Endothelial cell of umbilical vein (primary cell): ENCODE results near the gene ADAMTS12. TPM values are rescaled to one million over a fixed set of nuclear protein-coding genes. Genes with fewer than 3 reads are reported as not detected.

Experiments
- BruUV-seq: library from RNA; stranded (reverse); fragments of 400-500 nt; replicated peaks from 2 replicates; lab custom pipeline; 2021; lab: Mats Ljungman, UMichigan
- CTCF ChIA-PET: fragments of 300-600, 350-600 bp; sonication (Branson Sonifier 250); formaldehyde crosslinking; loops from one replicate; lab custom pipeline; 2021; ENCODE audit warnings: antibody characterized with exemption, inconsistent platforms; lab: Charles Lee
- POLR2A ChIA-PET: fragments of 300-600, 350-600 bp; sonication (Branson Sonifier 250); formaldehyde crosslinking; loops from one replicate; lab custom pipeline; 2021; ENCODE audit warnings: antibody characterized with exemption, inconsistent platforms; lab: Charles Lee
- DNase-seq: peaks from one replicate; pipeline ENCODE4 v3.0.0-alpha.2; 2011; ENCODE audit warnings: low read depth, low spot score
- FAIRE-seq: peaks from 2 replicates; lab custom pipeline; 2011; peaks lifted over from hg19 to GRCh38; lab: Jason Lieb, UNC
- H2AFZ ChIP-seq: 2 replicates; pipeline ENCODE4 v1.6.0; 2012; ENCODE audit warnings: low read depth, low read length, control low read depth, inconsistent platforms
- H3K27ac ChIP-seq: 2 replicates; pipeline ENCODE4 v1.5.1; 2011; ENCODE audit warnings: low read depth, mild to moderate bottlenecking, control low read depth, low read length, moderate library complexity; ENCODE audit not compliant: insufficient read depth
- H3K27me3 ChIP-seq, 2 experiments: 2 replicates each; pipeline versions ENCODE4 v1.6.0 to v1.6.1; 2011; ENCODE audit warnings: low read length in 2 of 2, mixed read lengths in 1 of 2; ENCODE audit not compliant: control insufficient read depth in 2 of 2, insufficient read depth in 2 of 2
- H3K36me3 ChIP-seq, 2 experiments: 2 replicates in 1 of 2; 3 replicates in 1 of 2; pipeline ENCODE4 v1.5.1; 2011; ENCODE audit warnings: low read length in 2 of 2, mild to moderate bottlenecking in 1 of 2, moderate library complexity in 1 of 2; ENCODE audit not compliant: control insufficient read depth in 2 of 2, insufficient read depth in 2 of 2; ENCODE audit errors: extremely low read depth in 1 of 2
- H3K4me1 ChIP-seq: 3 replicates; pipeline ENCODE4 v1.5.1; 2011; ENCODE audit warnings: mild to moderate bottlenecking, low read length; ENCODE audit not compliant: control insufficient read depth, insufficient read depth; ENCODE audit errors: extremely low read depth
- H3K4me2 ChIP-seq: 2 replicates; pipeline ENCODE4 v1.6.1; 2011; ENCODE audit warnings: low read length, control low read depth, mixed read lengths; ENCODE audit not compliant: insufficient read depth
- H3K4me3 ChIP-seq, 3 experiments: fragments of 200-600 bp in 1 of 3; sonication (generic), shearing (Covaris generic) in 1 of 3; replicated peaks in 1 of 3; 2 replicates each; pipeline ENCODE4 v1.5.1; 2011 to 2016; ENCODE audit warnings: control low read depth in 3 of 3, low read length in 3 of 3, mild to moderate bottlenecking in 2 of 3, inconsistent platforms in 1 of 3, low read depth in 1 of 3, moderate library complexity in 1 of 3; ENCODE audit not compliant: insufficient read depth in 1 of 3
- H3K79me2 ChIP-seq: 2 replicates; pipeline ENCODE4 v1.6.0; 2012; ENCODE audit warnings: low read length, inconsistent platforms; ENCODE audit not compliant: control insufficient read depth, insufficient read depth
- H3K9ac ChIP-seq: replicated peaks from 2 replicates; pipeline ENCODE3; 2011; ENCODE audit warnings: low read length, control low read depth; ENCODE audit not compliant: insufficient read depth; ENCODE audit errors: extremely low read depth
- H3K9me1 ChIP-seq: replicated peaks from 3 replicates; pipeline ENCODE4 v1.6.0; 2011; ENCODE audit warnings: mild to moderate bottlenecking, low read length; ENCODE audit not compliant: control insufficient read depth, insufficient read depth; ENCODE audit errors: extremely low read depth
- H3K9me3 ChIP-seq: replicated peaks from 2 replicates; pipeline ENCODE4 v1.5.1; 2012; ENCODE audit warnings: low read length, inconsistent platforms; ENCODE audit not compliant: control insufficient read depth, insufficient read depth
- H4K20me1 ChIP-seq: replicated peaks from 2 replicates; pipeline ENCODE3; 2011; ENCODE audit warnings: mild to moderate bottlenecking, low read length; ENCODE audit not compliant: control insufficient read depth, insufficient read depth; ENCODE audit errors: extremely low read depth
- CTCF ChIP-seq, 2 donors: IDR thresholded peaks; 1 replicate in 1 of 2; 2 replicates in 1 of 2; pipeline ENCODE4 v1.5.1; 2011; ENCODE audit warnings: low read length in 2 of 2, mild to moderate bottlenecking in 2 of 2, moderate library complexity in 2 of 2, control low read depth in 1 of 2, inconsistent platforms in 1 of 2, low read depth in 1 of 2; ENCODE audit not compliant: insufficient read depth in 1 of 2; ENCODE audit errors: extremely low read depth in 1 of 2
- EZH2 ChIP-seq: IDR thresholded peaks from 2 replicates; pipeline ENCODE4 v1.6.1; 2012; ENCODE audit warnings: borderline replicate concordance, low read depth, mild to moderate bottlenecking, moderate library complexity, low read length, inconsistent platforms; ENCODE audit not compliant: severe bottlenecking
- FOS ChIP-seq: IDR thresholded peaks from 2 replicates; pipeline ENCODE4 v1.6.1; 2011; ENCODE audit warnings: mild to moderate bottlenecking, low read length, moderate library complexity, borderline replicate concordance; ENCODE audit not compliant: insufficient read depth
- GATA2 ChIP-seq: IDR thresholded peaks from 2 replicates; pipeline ENCODE4 v1.7.0; 2011; ENCODE audit warnings: low read depth, mild to moderate bottlenecking, moderate library complexity, mixed read lengths, low read length; ENCODE audit not compliant: insufficient read length, insufficient read depth
- JUN ChIP-seq: IDR thresholded peaks from 2 replicates; pipeline ENCODE4 v1.6.1; 2011; ENCODE audit warnings: borderline replicate concordance, low read depth; ENCODE audit not compliant: insufficient read length, insufficient read depth
- MAX ChIP-seq: IDR thresholded peaks from 2 replicates; pipeline ENCODE4 v1.6.1; 2011; ENCODE audit not compliant: insufficient read depth, insufficient read length
- MYC ChIP-seq: IDR thresholded peaks from one replicate; pipeline ENCODE4 v1.6.1; 2011; ENCODE audit warnings: mild to moderate bottlenecking, low read depth, low read length
- POLR2A ChIP-seq: IDR thresholded peaks from 2 replicates; pipeline ENCODE4 v1.6.1; 2012; ENCODE audit warnings: low read depth, mild to moderate bottlenecking, control low read depth, low read length
- POLR2AphosphoS5 ChIP-seq: IDR thresholded peaks from 2 replicates; pipeline ENCODE4 v1.6.1; 2012; ENCODE audit warnings: low read depth, mild to moderate bottlenecking, control low read depth, low read length, moderate library complexity; ENCODE audit not compliant: insufficient read depth
- dilution Hi-C: fragments of 300-500 bp; cut with MboI; formaldehyde crosslinking; loops from one replicate; pipeline ENCODE4 v1.15.0; 2019; ENCODE audit warnings: low sequenced_read_pairs; ENCODE audit not compliant: extremely low pct_ligation_motif_present
- intact Hi-C: fragments of 100-400 bp; cut with micrococcal nuclease; formaldehyde crosslinking; loops from one replicate; pipeline ENCODE4 v1.10.0; 2022
- polyA plus RNA-seq, 4 experiments: library from polyadenylated mRNA; depleted of rRNA in 3 of 4; stranded (reverse) in 3 of 4; unstranded in 1 of 4; fragments of >200 nt; gene quantifications; 2 replicates each; pipeline versions ENCODE4 v1.2.1 to v1.2.3, GENCODE V29; 2011 to 2012; ENCODE audit warnings: missing spikeins in 1 of 4
- total RNA-seq: library from RNA; stranded (reverse); gene quantifications from 2 replicates; pipeline ENCODE4 v1.2.3, GENCODE V29; 2021

ADAMTS12 gene
- total and polyA plus RNA-seq, 2 donors (not counting 3 experiments of a cell fraction or from before 2014, with no cell fraction given): 0.88 TPM; not detected in 1

- POLR2A ChIA-PET: no interaction called here
- Histone ChIP-seq H4K20me1 (no peaks in the 10 kb centered on the region), H3K79me2 (no peaks in the 10 kb centered on the region), H3K4me1 (no peaks in the 10 kb centered on the region), H2AFZ (no peak overlapping the region), H3K4me3 (no peak overlapping the region), H3K9ac (no peak overlapping the region), H3K9me1 (no peaks in the 10 kb centered on the region), H3K4me2 (no peak overlapping the region), H3K27me3 (no peaks in the 10 kb centered on the region), H3K9me3 (no peaks in the 10 kb centered on the region), H3K27ac (no peak overlapping the region), H3K36me3 (peaks cover 2 to 12% of the 10 kb centered on the region in 2 experiments)
- CTCF ChIA-PET: no interaction called here
- intact Hi-C loops: no loop called here
- TF ChIP-seq MAX (no peak), CTCF (IDR thresholded peaks at IDR 0.05; ENCODE audit: extremely low read depth in 1 of 2, insufficient read depth in 1 of 2, low read depth in 1 of 2, low read length in 2 of 2) (no peak), POLR2AphosphoS5 (no peak), POLR2A (no peak), FOS (no peak), GATA2 (no peak), MYC (no peak), EZH2 (no peak), JUN (no peak)
- no TSS peak for BruUV-seq
- dilution Hi-C loops: no loop called here
- FAIRE-seq (no peak), DNase-seq (no peak)
Observed at GRCh38 chr5:33474931-33475499, 416.8 kb downstream of the ADAMTS12 start.
